ENCODE results near the gene VAPB. TPM values are rescaled to one million over a fixed set of nuclear protein-coding genes. Genes with fewer than 3 reads are reported as not detected.

Gene VAPB
- total and polyA plus RNA-seq, 10 of the 15 experiments (the other 5 are each of a cell fraction or from before 2014, with no cell fraction given) = 3.2 to 28.6 (median 20.5) TPM

GRCh38 chr20:58378704-58379103 lies 10.3 kb upstream of the VAPB start (continued):
- no peak for TF ChIP-seq ATF2 (IDR thresholded peaks at IDR 0.05; ENCODE audit: low read length)
- TF ChIP-seq RCOR1 (conservative IDR thresholded peaks at IDR 0.05; ENCODE audit: low read depth, low read length) = no peak
- TF ChIP-seq MYC (IDR thresholded peaks at IDR 0.05; ENCODE audit: insufficient read depth, insufficient read length, insufficient replicate concordance, low read length, severe bottlenecking) = no peak
- TF ChIP-seq NR2C2 (IDR thresholded peaks at IDR 0.05; ENCODE audit: borderline replicate concordance, control insufficient read depth, insufficient read length, low read depth) = no peak
- TF ChIP-seq ESRRA (IDR thresholded peaks at IDR 0.05; ENCODE audit: low read length) = no peak

GRCh38 chr20:58381627-58382026 lies 7.4 kb upstream of the VAPB start:
- H3K79me2 ChIP-seq (ENCODE audit: control insufficient read depth, insufficient read depth, low read length) = no peaks in the 10 kb centered on the region
- FAIRE-seq (no peak), DNase-seq (ENCODE audit: low read depth, low spot score) (no peak), ATAC-seq (no peak)
- TF ChIP-seq SPI1 (IDR thresholded peaks at IDR 0.05; ENCODE audit: borderline replicate concordance, insufficient read depth, low read depth, low read length) (no peak), WRNIP1 (IDR thresholded peaks at IDR 0.05; ENCODE audit: borderline replicate concordance, low read depth, low read length) (no peak), IRF3 (IDR thresholded peaks at IDR 0.05) (no peak), NFIC (IDR thresholded peaks at IDR 0.05; ENCODE audit: low read depth, low read length) (no peak), ATF3 (IDR thresholded peaks at IDR 0.05; ENCODE audit: borderline replicate concordance, extremely low read depth, low read depth, low read length) (no peak), POU2F2 (IDR thresholded peaks at IDR 0.05; ENCODE audit: borderline replicate concordance, low read depth, low read length) (no peak), GABPA (IDR thresholded peaks at IDR 0.05; ENCODE audit: low read depth) (no peak), BHLHE40 (IDR thresholded peaks at IDR 0.05; ENCODE audit: borderline replicate concordance in 1 of 2, low read depth in 2 of 2, low read length in 1 of 2) (no peak), POLR2AphosphoS5 (IDR thresholded peaks at IDR 0.05; ENCODE audit: low read length) (no peak), SIX5 (IDR thresholded peaks at IDR 0.05; ENCODE audit: low read depth, low read length, severe bottlenecking) (no peak)
- TF ChIP-seq, protein P1, sequence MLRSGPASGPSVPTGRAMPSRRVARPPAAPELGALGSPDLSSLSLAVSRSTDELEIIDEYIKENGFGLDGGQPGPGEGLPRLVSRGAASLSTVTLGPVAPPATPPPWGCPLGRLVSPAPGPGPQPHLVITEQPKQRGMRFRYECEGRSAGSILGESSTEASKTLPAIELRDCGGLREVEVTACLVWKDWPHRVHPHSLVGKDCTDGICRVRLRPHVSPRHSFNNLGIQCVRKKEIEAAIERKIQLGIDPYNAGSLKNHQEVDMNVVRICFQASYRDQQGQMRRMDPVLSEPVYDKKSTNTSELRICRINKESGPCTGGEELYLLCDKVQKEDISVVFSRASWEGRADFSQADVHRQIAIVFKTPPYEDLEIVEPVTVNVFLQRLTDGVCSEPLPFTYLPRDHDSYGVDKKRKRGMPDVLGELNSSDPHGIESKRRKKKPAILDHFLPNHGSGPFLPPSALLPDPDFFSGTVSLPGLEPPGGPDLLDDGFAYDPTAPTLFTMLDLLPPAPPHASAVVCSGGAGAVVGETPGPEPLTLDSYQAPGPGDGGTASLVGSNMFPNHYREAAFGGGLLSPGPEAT (IDR thresholded peaks at IDR 0.05; ENCODE audit: low read depth) = no peak
- intact Hi-C loops (cut with micrococcal nuclease; ENCODE audit: unreplicated experiment) = no loop called here
- BruUV-seq (replicated peaks) = no TSS peak
- H3K4me2 ChIP-seq (ENCODE audit: control insufficient read depth, insufficient read depth) = no peak overlapping the region
- no peaks in the 10 kb centered on the region for H3K36me3 ChIP-seq (ENCODE audit: control insufficient read depth in 2 of 2, insufficient read depth in 2 of 2, low read length in 1 of 2)
- H3K27me3 ChIP-seq (replicated peaks in 1 of 2; ENCODE audit: control insufficient read depth in 2 of 2, insufficient read depth in 2 of 2, low read length in 1 of 2) = no peaks in the 10 kb centered on the region
- H3K4me3 ChIP-seq = no peak overlapping the region
- no peak overlapping the region for H3K27ac ChIP-seq (ENCODE audit: control insufficient read depth, insufficient read depth)
- no peaks in the 10 kb centered on the region for H3K4me1 ChIP-seq (ENCODE audit: control insufficient read depth, insufficient read depth, low read length)
- in situ Hi-C loops (cut with MboI) = no loop called here
- ChIA-PET CTCF (no interaction called here), SMC1A (ENCODE audit: uncharacterized antibody, unreplicated experiment) (interaction anchor here (1.1 kb wide), 1 partner anchor 269 kb away, joined by 4 read pairs; the partner anchor contains the start of gene STX16), RAD21 (ENCODE audit: unreplicated experiment) (no interaction called here), POLR2A (no interaction called here)
- 30% methylated on average over 7 of the region's 7 CpGs for WGBS (ENCODE audit: insufficient coverage, insufficient replicate concordance, low lambda C conversion rate, missing lambda C conversion rate)
- H4K20me1 ChIP-seq (ENCODE audit: control insufficient read depth, insufficient read depth) = no peaks in the 10 kb centered on the region
- H3K9me3 ChIP-seq (replicated peaks; ENCODE audit: control insufficient read depth, insufficient read depth, low read length) = peaks cover 10% of the 10 kb centered on the region
- H3K9ac ChIP-seq (ENCODE audit: control insufficient read depth, insufficient read depth, low read length) = no peak overlapping the region
- no peak overlapping the region for H2AFZ ChIP-seq (ENCODE audit: control insufficient read depth, low read depth, low read length)
